K562 (cell line): ENCODE results near the gene PATL2. TPM values are rescaled to one million over a fixed set of nuclear protein-coding genes. Genes with fewer than 3 reads are reported as not detected.
A peak's percentile ranks its signal among the peaks of the same experiment; 100 is the strongest.

Experiments used
- ARHGAP35 ChIP-seq: fragments of 450-650 bp; IDR thresholded peaks from 2 replicates; pipeline ENCODE4 v1.6.1; 2018; ENCODE audit not compliant: partially characterized antibody
- CBFA2T3 ChIP-seq: fragments of 450-650 bp; IDR thresholded peaks from 2 replicates; pipeline ENCODE4 v1.6.1; 2017
- DDX20 ChIP-seq: fragments of 450-650 bp; IDR thresholded peaks from 2 replicates; pipeline ENCODE4 v1.6.1; 2016; ENCODE audit warnings: missing genetic modification characterization, low read depth, mild to moderate bottlenecking, missing compliant biosample characterization, moderate library complexity
- DIDO1 ChIP-seq: fragments of 450-650 bp; IDR thresholded peaks from 2 replicates; pipeline ENCODE4 v1.6.1; 2016; ENCODE audit warnings: low read depth, missing biosample characterization, missing genetic modification characterization
- FIP1L1 ChIP-seq: fragments of 200-400 bp; formaldehyde crosslinking; IDR thresholded peaks from 2 replicates; pipeline ENCODE4 v1.6.1; 2018; ENCODE audit warnings: mild to moderate bottlenecking, low read depth, low read length; ENCODE audit not compliant: poor library complexity, severe bottlenecking
- ILF3 ChIP-seq: fragments of 450-650 bp; IDR thresholded peaks from 2 replicates; pipeline ENCODE4 v1.6.1; 2018; ENCODE audit warnings: antibody characterized with exemption, mild to moderate bottlenecking, moderate library complexity, borderline replicate concordance
- JUN ChIP-seq, 2 experiments: sonication (generic) in 1 of 2; formaldehyde crosslinking in 1 of 2; IDR thresholded peaks; 2 replicates each; pipeline versions ENCODE4 v1.6.1 to v1.8.0; 2012 to 2022; ENCODE audit warnings: borderline replicate concordance in 2 of 2, mild to moderate bottlenecking in 2 of 2, improper control_type of control experiment in 1 of 2, low read depth in 1 of 2, low read length in 1 of 2, missing genetic modification reagents in 1 of 2
- MYC ChIP-seq, 2 experiments: fragments of 250-450 bp in 1 of 2; sonication (Bioruptor Pico) in 1 of 2; IDR thresholded peaks; 2 replicates each; pipeline versions ENCODE4 v1.5.1 to v1.6.1; 2012 to 2021; ENCODE audit warnings: low read depth in 2 of 2, borderline replicate concordance in 1 of 2, improper control_type of control experiment in 1 of 2, low read length in 1 of 2, mild to moderate bottlenecking in 1 of 2, moderate library complexity in 1 of 2
- NFXL1 ChIP-seq: fragments of 450-650 bp; formaldehyde crosslinking; IDR thresholded peaks from 2 replicates; pipeline ENCODE4 v1.4.0; 2021; ENCODE audit warnings: mild to moderate bottlenecking
- PYGO2 ChIP-seq: fragments of 450-650 bp; IDR thresholded peaks from 2 replicates; pipeline ENCODE4 v1.6.1; 2016; ENCODE audit warnings: mild to moderate bottlenecking, missing genetic modification characterization, moderate library complexity, missing compliant biosample characterization
- RAD21 ChIP-seq, 2 experiments: fragments of 250-450 bp in 1 of 2; fragments of 450-650 bp in 1 of 2; sonication (Bioruptor Pico) in 1 of 2; formaldehyde crosslinking in 1 of 2; IDR thresholded peaks in 1 of 2; conservative IDR thresholded peaks in 1 of 2; 2 replicates each; pipeline versions ENCODE4 v1.4.0 to v1.8.0; 2020 to 2022; ENCODE audit warnings: mild to moderate bottlenecking in 2 of 2, moderate library complexity in 1 of 2
- RBFOX2 ChIP-seq: fragments of 200-400 bp; formaldehyde crosslinking; IDR thresholded peaks from 2 replicates; pipeline ENCODE4 v1.6.1; 2017; ENCODE audit warnings: low read depth, mild to moderate bottlenecking, low read length, moderate library complexity
- SMAD3 ChIP-seq: fragments of 450-650 bp; formaldehyde crosslinking; conservative IDR thresholded peaks from 2 replicates; pipeline ENCODE4 v1.4.0; 2020; ENCODE audit warnings: mild to moderate bottlenecking
- SMARCA4 ChIP-seq: fragments of 450-650 bp; IDR thresholded peaks from 2 replicates; pipeline ENCODE4 v1.6.1; 2016
- STAT5A ChIP-seq: IDR thresholded peaks from 2 replicates; pipeline ENCODE4 v1.6.1; 2012; ENCODE audit warnings: low read length, inconsistent platforms, borderline replicate concordance
- SUPT5H ChIP-seq: fragments of 450-650 bp; IDR thresholded peaks from 2 replicates; pipeline ENCODE4 v1.6.1; 2016
- TEAD4 ChIP-seq, 2 experiments: sonication (generic) in 1 of 2; formaldehyde crosslinking in 1 of 2; IDR thresholded peaks; 2 replicates each; pipeline versions ENCODE4 v1.6.1 to v1.8.0; 2012 to 2022; ENCODE audit warnings: borderline replicate concordance in 1 of 2, inconsistent platforms in 1 of 2, low read length in 1 of 2, mild to moderate bottlenecking in 1 of 2, missing genetic modification reagents in 1 of 2
- TGIF2 ChIP-seq: sonication (generic); formaldehyde crosslinking; IDR thresholded peaks from 2 replicates; pipeline ENCODE4 v1.8.1; 2022; ENCODE audit warnings: mild to moderate bottlenecking, missing genetic modification reagents, moderate library complexity
- ZFP1 ChIP-seq: fragments of 450-650 bp; formaldehyde crosslinking; IDR thresholded peaks from 2 replicates; pipeline ENCODE4 v1.4.0; 2020; ENCODE audit warnings: mild to moderate bottlenecking, mixed read lengths
- ZNF354B ChIP-seq: fragments of 250-450 bp; sonication (Bioruptor Pico); IDR thresholded peaks from 2 replicates; pipeline ENCODE4 v1.4.0; 2020
- ZNF408 ChIP-seq: fragments of 250-450 bp; sonication (Bioruptor Pico); IDR thresholded peaks from 2 replicates; pipeline ENCODE4 v1.4.0; 2020; ENCODE audit warnings: low read depth, mild to moderate bottlenecking, moderate library complexity
- ZNF584 ChIP-seq: fragments of 200-800 bp; sonication (Bioruptor generic); IDR thresholded peaks from 2 replicates; pipeline ENCODE4 v1.6.1; 2016; ENCODE audit warnings: low read depth, mild to moderate bottlenecking, missing genetic modification characterization, missing compliant biosample characterization
- ZNF586 ChIP-seq: fragments of 450-650 bp; formaldehyde crosslinking; conservative IDR thresholded peaks from 2 replicates; pipeline ENCODE4 v1.4.0; 2020; ENCODE audit warnings: mild to moderate bottlenecking, moderate library complexity
- ZSCAN32 ChIP-seq: fragments of 450-650 bp; formaldehyde crosslinking; IDR thresholded peaks from 2 replicates; pipeline ENCODE4 v1.4.0; 2020; ENCODE audit warnings: mild to moderate bottlenecking, moderate library complexity
- polyA plus RNA-seq, 8 experiments: library from polyadenylated mRNA; depleted of rRNA in 4 of 8; stranded (reverse) in 5 of 8; unstranded in 3 of 8; fragments of >200 nt; fragmentation: Nextera tagmentation in 2 of 8; fragmentation: Illumina TruSeq in 1 of 8; extraction: Ambion mirVana in 2 of 8; extraction: Trizol in 1 of 8; gene quantifications; 2 replicates each; pipeline versions ENCODE4 v1.2.1 to v1.2.3, GENCODE V29; 2011 to 2014; ENCODE audit warnings: inconsistent platforms in 1 of 8, missing spikeins in 1 of 8
- total RNA-seq, 7 experiments: library from RNA; depleted of rRNA in 6 of 7; stranded (reverse); fragments of >200 nt in 6 of 7; fragmentation: Illumina TruSeq in 2 of 7; extraction: Trizol in 2 of 7; gene quantifications; 2 replicates each; pipeline versions ENCODE4 v1.2.1 to v1.2.3, GENCODE V29; 2011 to 2021; ENCODE audit warnings: low replicate concordance in 1 of 7
- TF ChIP-seq, protein P1 (sequence below): fragments of 450-650 bp; formaldehyde crosslinking; IDR thresholded peaks from 2 replicates; pipeline ENCODE4 v1.4.0; 2020; ENCODE audit warnings: mild to moderate bottlenecking, moderate library complexity

Gene PATL2
- total and polyA plus RNA-seq, 9 of the 15 experiments (the other 6 are each of a cell fraction or from before 2014, with no cell fraction given), result 0.42 to 1.1 (median 0.86) TPM

DNA sequence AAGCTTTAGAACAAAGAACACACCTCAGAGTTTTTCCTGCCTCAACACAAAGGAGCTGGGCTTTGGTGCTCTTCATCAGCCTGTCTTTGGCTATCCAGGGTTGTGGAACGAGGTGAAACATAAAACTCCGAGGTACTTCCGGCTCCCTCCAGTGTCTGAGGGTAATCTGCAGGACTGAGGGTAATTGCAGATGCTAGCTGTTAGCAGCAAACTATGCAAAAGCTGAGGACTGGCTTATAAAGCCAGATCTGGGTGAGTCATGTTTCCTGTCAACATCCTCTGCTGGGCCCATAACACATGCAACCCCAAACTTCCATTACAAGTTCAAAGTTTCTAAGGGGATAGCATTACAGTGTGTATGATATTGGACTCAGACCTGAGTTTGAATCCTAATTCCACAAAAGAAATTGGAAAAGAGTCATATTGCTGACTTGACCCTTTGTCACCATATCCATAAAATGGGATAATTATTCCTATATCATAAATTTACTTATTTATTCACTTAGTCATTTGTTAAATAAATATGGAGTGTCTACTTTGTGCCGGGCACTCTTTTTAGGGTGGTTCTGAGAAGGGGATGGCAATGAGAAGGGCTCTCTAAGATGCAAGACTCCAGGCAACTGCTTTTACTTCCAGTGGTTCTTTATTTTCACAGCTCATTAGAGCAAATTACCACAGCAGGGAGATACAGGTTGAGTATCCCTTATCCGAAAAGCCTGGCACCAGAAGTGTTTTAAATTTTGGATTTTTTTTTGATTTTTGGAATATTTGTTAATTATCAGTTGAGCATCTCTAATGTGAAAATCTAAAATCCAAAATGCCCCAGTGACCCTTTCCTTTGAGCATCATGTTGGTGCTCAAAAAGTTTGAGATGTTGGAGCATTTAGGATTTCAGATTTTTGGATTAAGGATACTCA is 15.7 kb upstream of the PATL2 start (continued):
- peak; percentile 94 for TF ChIP-seq SMAD3
- no peak; the same call in 1 of the 2 replicates for TF ChIP-seq TEAD4 (IDR thresholded peaks at IDR 0.05; ENCODE audit: low read length)
- no peak for TF ChIP-seq TEAD4 (CRISPR knock-in tag; IDR thresholded peaks at IDR 0.05; ENCODE audit: borderline replicate concordance)
- TF ChIP-seq RAD21 (CRISPR knock-in tag; conservative IDR thresholded peaks at IDR 0.05 in 1 of 2, IDR thresholded peaks at IDR 0.05 in 1 of 2), result peak; percentile 14 to 54; a peak in 2 of 4 replicates
- TF ChIP-seq ZNF354B, result no peak
- peak; percentile 40; the same call in 1 of the 2 replicates for TF ChIP-seq ZFP1 (CRISPR knock-in tag)
- no peak for TF ChIP-seq DIDO1
- no peak for TF ChIP-seq ZNF408 (CRISPR knock-in tag)
- TF ChIP-seq DDX20 (tag), result 0 out of 2 replicates have a peak, but pooled peaks have one; percentile 6
- peak; percentile 71 for TF ChIP-seq RBFOX2
- peak; percentile 77 for TF ChIP-seq ZNF584 (CRISPR knock-in tag)
- no peak for TF ChIP-seq FIP1L1
- no peak for TF ChIP-seq TGIF2 (CRISPR knock-in tag)
- peak; percentile 98 for TF ChIP-seq ILF3
- 0 out of 2 replicates have a peak, but pooled peaks have one; percentile 27 for TF ChIP-seq PYGO2 (tag)
- TF ChIP-seq STAT5A, result no peak
- TF ChIP-seq NFXL1 (CRISPR knock-in tag), result peak; percentile 91
- peak; percentile 84 for TF ChIP-seq ARHGAP35
- TF ChIP-seq, protein P1, sequence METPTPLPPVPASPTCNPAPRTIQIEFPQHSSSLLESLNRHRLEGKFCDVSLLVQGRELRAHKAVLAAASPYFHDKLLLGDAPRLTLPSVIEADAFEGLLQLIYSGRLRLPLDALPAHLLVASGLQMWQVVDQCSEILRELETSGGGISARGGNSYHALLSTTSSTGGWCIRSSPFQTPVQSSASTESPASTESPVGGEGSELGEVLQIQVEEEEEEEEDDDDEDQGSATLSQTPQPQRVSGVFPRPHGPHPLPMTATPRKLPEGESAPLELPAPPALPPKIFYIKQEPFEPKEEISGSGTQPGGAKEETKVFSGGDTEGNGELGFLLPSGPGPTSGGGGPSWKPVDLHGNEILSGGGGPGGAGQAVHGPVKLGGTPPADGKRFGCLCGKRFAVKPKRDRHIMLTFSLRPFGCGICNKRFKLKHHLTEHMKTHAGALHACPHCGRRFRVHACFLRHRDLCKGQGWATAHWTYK, result peak; percentile 91
- TF ChIP-seq JUN (IDR thresholded peaks at IDR 0.05; ENCODE audit: borderline replicate concordance, low read depth, low read length), result peak; percentile 95
- TF ChIP-seq JUN (CRISPR knock-in tag; IDR thresholded peaks at IDR 0.05; ENCODE audit: borderline replicate concordance), result no peak
- TF ChIP-seq MYC (IDR thresholded peaks at IDR 0.05; ENCODE audit: low read depth, low read length), result peak; percentile 59
- TF ChIP-seq MYC (CRISPR knock-in tag; IDR thresholded peaks at IDR 0.05; ENCODE audit: borderline replicate concordance, low read depth), result peak; percentile 48; the same call in 1 of the 2 replicates
- TF ChIP-seq ZNF586 (CRISPR knock-in tag), result peak; percentile 66; the same call in 1 of the 2 replicates
- TF ChIP-seq SMARCA4, result peak; percentile 86
- TF ChIP-seq ZSCAN32 (CRISPR knock-in tag), result peak; percentile 90
- peak; percentile 22; the same call in 1 of the 2 replicates for TF ChIP-seq CBFA2T3
- TF ChIP-seq SUPT5H, result peak; percentile 88
